ENCODE measurements around the gene TMEM130.
A peak's percentile ranks its signal among the peaks of the same experiment; 100 is the strongest.

The TMEM130 gene

GRCh38 chr7:98877692-98878364, 8.0 kb upstream of the TMEM130 start:
- no peaks in the 10 kb centered on the region for H3K27me3 ChIP-seq (ENCODE audit: insufficient read depth, low read length, poor library complexity, severe bottlenecking)
- no peaks in the 10 kb centered on the region for H3K9me3 ChIP-seq (ENCODE audit: insufficient read depth, low read depth, low read length)
- peaks cover 39% of the 10 kb centered on the region for H3K79me2 ChIP-seq (ENCODE audit: insufficient read depth, low read length)
- peaks cover 25% of the 10 kb centered on the region for H4K20me1 ChIP-seq (ENCODE audit: insufficient read depth, low read length, poor library complexity, severe bottlenecking)
- H3F3A ChIP-seq (ENCODE audit: low read depth), result no peaks in the 10 kb centered on the region
- peak overlapping the region; percentile 91 for H3K4me3 ChIP-seq (ENCODE audit: low read length, poor library complexity, severe bottlenecking)
- peaks cover 11% of the 10 kb centered on the region for H3K4me1 ChIP-seq (ENCODE audit: insufficient read depth, low read length, poor library complexity, severe bottlenecking)
- H3K4me2 ChIP-seq (ENCODE audit: low read depth, low read length, poor library complexity, severe bottlenecking), result peak overlapping the region; percentile 87
- no peaks in the 10 kb centered on the region for H3K9me2 ChIP-seq (replicated peaks; ENCODE audit: low read depth, low read length)
- TF ChIP-seq EZH2phosphoT487 (IDR thresholded peaks at IDR 0.05; ENCODE audit: borderline replicate concordance) (no peak), CTCF (conservative IDR thresholded peaks at IDR 0.05; ENCODE audit: low read length) (no peak)
- H3K9ac ChIP-seq (ENCODE audit: low read depth, low read length, poor library complexity, severe bottlenecking), result peak overlapping the region; percentile 99
- peak overlapping the region; percentile 77; the same call in 1 of the 2 replicates for H2AFZ ChIP-seq (ENCODE audit: low read length)
- H3K36me3 ChIP-seq (ENCODE audit: insufficient read depth, low read length), result peaks cover 13% of the 10 kb centered on the region; the same call in 1 of the 2 replicates

GRCh38 chr7:98877146-98877545, 7.3 kb upstream of the TMEM130 start:
- no peak overlapping the region for H3K4me3 ChIP-seq (ENCODE audit: low read length, poor library complexity, severe bottlenecking)

GRCh38 chr7:98875501-98875900, 5.7 kb upstream of the TMEM130 start:
- Histone ChIP-seq H3K4me3 (ENCODE audit: low read length, poor library complexity, severe bottlenecking) (no peak overlapping the region), H3K9me2 (replicated peaks; ENCODE audit: low read depth, low read length) (no peaks in the 10 kb centered on the region), H2AFZ (ENCODE audit: low read length) (no peak overlapping the region), H3K4me1 (ENCODE audit: insufficient read depth, low read length, poor library complexity, severe bottlenecking) (peaks cover 5% of the 10 kb centered on the region), H3K27me3 (ENCODE audit: insufficient read depth, low read length, poor library complexity, severe bottlenecking) (no peaks in the 10 kb centered on the region), H4K20me1 (ENCODE audit: insufficient read depth, low read length, poor library complexity, severe bottlenecking) (peaks cover 13% of the 10 kb centered on the region), H3K36me3 (ENCODE audit: insufficient read depth, low read length) (no peaks in the 10 kb centered on the region; the same call in 1 of the 2 replicates), H3K9ac (ENCODE audit: low read depth, low read length, poor library complexity, severe bottlenecking) (no peak overlapping the region), H3F3A (ENCODE audit: low read depth) (no peaks in the 10 kb centered on the region), H3K9me3 (ENCODE audit: insufficient read depth, low read depth, low read length) (no peaks in the 10 kb centered on the region), H3K79me2 (ENCODE audit: insufficient read depth, low read length) (peaks cover 15% of the 10 kb centered on the region), H3K4me2 (ENCODE audit: low read depth, low read length, poor library complexity, severe bottlenecking) (no peak overlapping the region)
- TF ChIP-seq EZH2phosphoT487 (IDR thresholded peaks at IDR 0.05; ENCODE audit: borderline replicate concordance) (no peak), CTCF (conservative IDR thresholded peaks at IDR 0.05; ENCODE audit: low read length) (no peak)

More at GRCh38 chr7:98877146-98877545, 7.3 kb upstream of the TMEM130 start:
- Histone ChIP-seq H3F3A (ENCODE audit: low read depth) (no peaks in the 10 kb centered on the region), H3K4me2 (ENCODE audit: low read depth, low read length, poor library complexity, severe bottlenecking) (no peak overlapping the region), H3K79me2 (ENCODE audit: insufficient read depth, low read length) (peaks cover 32% of the 10 kb centered on the region), H3K9ac (ENCODE audit: low read depth, low read length, poor library complexity, severe bottlenecking) (no peak overlapping the region), H4K20me1 (ENCODE audit: insufficient read depth, low read length, poor library complexity, severe bottlenecking) (peaks cover 25% of the 10 kb centered on the region), H3K27me3 (ENCODE audit: insufficient read depth, low read length, poor library complexity, severe bottlenecking) (no peaks in the 10 kb centered on the region), H3K36me3 (ENCODE audit: insufficient read depth, low read length) (peaks cover 8% of the 10 kb centered on the region; the same call in 1 of the 2 replicates), H3K9me2 (replicated peaks; ENCODE audit: low read depth, low read length) (no peaks in the 10 kb centered on the region), H2AFZ (ENCODE audit: low read length) (no peak overlapping the region), H3K4me1 (ENCODE audit: insufficient read depth, low read length, poor library complexity, severe bottlenecking) (peaks cover 11% of the 10 kb centered on the region), H3K9me3 (ENCODE audit: insufficient read depth, low read depth, low read length) (no peaks in the 10 kb centered on the region)
- TF ChIP-seq EZH2phosphoT487 (IDR thresholded peaks at IDR 0.05; ENCODE audit: borderline replicate concordance) (no peak), CTCF (conservative IDR thresholded peaks at IDR 0.05; ENCODE audit: low read length) (no peak)
